NB4 (cell line): Measurements from ENCODE around the gene ASIC3.
A peak's percentile ranks its signal among the peaks of the same experiment; 100 is the strongest.

Experiments
- CTCF ChIP-seq: IDR thresholded peaks from one replicate; pipeline ENCODE4 v1.5.1; 2012; ENCODE audit warnings: low read depth, low read length
- MAX ChIP-seq: IDR thresholded peaks from 2 replicates; pipeline ENCODE4 v1.6.1; 2011; ENCODE audit warnings: low read depth, low read length
- POLR2A ChIP-seq: IDR thresholded peaks from 2 replicates; pipeline ENCODE4 v1.6.1; 2011; ENCODE audit warnings: mild to moderate bottlenecking; ENCODE audit not compliant: insufficient read length; ENCODE audit errors: extremely low read depth

- TF ChIP-seq CTCF (no peak), POLR2A (peak; percentile 92), MAX (peak; percentile 50)
Observed at GRCh38 chr7:151085691-151086620, 37.6 kb downstream of the ASIC3 start, which contains the start of gene AGAP3.
